OCI-LY7 (cell line): ENCODE data around the gene FLRT2.

Experiments
- EZH2phosphoT487 ChIP-seq: fragments of 200-600 bp; sonication (generic); IDR thresholded peaks from 2 replicates; pipeline ENCODE4 v1.6.1; 2018; ENCODE audit warnings: low read depth, borderline replicate concordance, mild to moderate bottlenecking, mixed run types, antibody characterized with exemption, low read length, moderate library complexity, mixed read lengths
- TF ChIP-seq, protein P1 (sequence below): fragments of 200-600 bp; sonication (generic); conservative IDR thresholded peaks from 2 replicates; pipeline ENCODE4 v1.5.1; 2014; ENCODE audit warnings: mild to moderate bottlenecking, antibody characterized with exemption, low read length, moderate library complexity, mixed read lengths

DNA sequence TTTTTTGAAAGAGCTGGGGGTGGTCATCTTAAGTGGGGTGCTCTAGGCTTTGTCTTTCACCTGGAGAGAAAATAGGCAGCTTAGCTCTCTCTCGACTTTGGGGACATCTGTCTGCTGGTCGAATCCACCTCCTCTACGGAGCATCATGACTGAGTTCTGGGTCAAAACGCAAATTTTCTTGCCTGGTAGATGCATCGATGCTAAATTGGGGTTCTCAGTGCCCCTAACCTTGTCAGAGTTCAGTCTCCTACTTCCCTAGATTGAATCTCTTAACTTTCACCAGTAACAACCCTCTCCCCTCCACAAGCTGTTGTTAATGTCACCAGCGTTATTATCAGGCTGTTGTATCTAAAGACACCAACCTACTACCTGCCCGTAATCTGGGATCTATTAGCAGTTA lies 682 bp downstream of the FLRT2 start:
- TF ChIP-seq, protein P1, sequence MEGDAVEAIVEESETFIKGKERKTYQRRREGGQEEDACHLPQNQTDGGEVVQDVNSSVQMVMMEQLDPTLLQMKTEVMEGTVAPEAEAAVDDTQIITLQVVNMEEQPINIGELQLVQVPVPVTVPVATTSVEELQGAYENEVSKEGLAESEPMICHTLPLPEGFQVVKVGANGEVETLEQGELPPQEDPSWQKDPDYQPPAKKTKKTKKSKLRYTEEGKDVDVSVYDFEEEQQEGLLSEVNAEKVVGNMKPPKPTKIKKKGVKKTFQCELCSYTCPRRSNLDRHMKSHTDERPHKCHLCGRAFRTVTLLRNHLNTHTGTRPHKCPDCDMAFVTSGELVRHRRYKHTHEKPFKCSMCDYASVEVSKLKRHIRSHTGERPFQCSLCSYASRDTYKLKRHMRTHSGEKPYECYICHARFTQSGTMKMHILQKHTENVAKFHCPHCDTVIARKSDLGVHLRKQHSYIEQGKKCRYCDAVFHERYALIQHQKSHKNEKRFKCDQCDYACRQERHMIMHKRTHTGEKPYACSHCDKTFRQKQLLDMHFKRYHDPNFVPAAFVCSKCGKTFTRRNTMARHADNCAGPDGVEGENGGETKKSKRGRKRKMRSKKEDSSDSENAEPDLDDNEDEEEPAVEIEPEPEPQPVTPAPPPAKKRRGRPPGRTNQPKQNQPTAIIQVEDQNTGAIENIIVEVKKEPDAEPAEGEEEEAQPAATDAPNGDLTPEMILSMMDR: no peak
- TF ChIP-seq EZH2phosphoT487: no peak
